Breast epithelium (tissue), 3 donors: ENCODE results near the gene P2RX3.

Experiments
- POLR2A ChIP-seq: fragments of 450-650 bp; IDR thresholded peaks from one replicate; pipeline ENCODE4 v1.6.1; 2016; ENCODE audit warnings: antibody characterized with exemption, mild to moderate bottlenecking, moderate library complexity
- POLR2AphosphoS5 ChIP-seq, 3 donors: sonication (generic); formaldehyde crosslinking; IDR thresholded peaks; one replicate each; pipeline ENCODE4 v1.6.1; 2017; ENCODE audit warnings: antibody characterized with exemption in 3 of 3
- TF ChIP-seq, protein P1 (sequence below), 3 donors: fragments of 450-650 bp; IDR thresholded peaks; one replicate each; pipeline ENCODE4 v1.5.1; 2016 to 2017; ENCODE audit warnings: antibody characterized with exemption in 3 of 3, mild to moderate bottlenecking in 3 of 3, moderate library complexity in 3 of 3

- TF ChIP-seq, protein P1, sequence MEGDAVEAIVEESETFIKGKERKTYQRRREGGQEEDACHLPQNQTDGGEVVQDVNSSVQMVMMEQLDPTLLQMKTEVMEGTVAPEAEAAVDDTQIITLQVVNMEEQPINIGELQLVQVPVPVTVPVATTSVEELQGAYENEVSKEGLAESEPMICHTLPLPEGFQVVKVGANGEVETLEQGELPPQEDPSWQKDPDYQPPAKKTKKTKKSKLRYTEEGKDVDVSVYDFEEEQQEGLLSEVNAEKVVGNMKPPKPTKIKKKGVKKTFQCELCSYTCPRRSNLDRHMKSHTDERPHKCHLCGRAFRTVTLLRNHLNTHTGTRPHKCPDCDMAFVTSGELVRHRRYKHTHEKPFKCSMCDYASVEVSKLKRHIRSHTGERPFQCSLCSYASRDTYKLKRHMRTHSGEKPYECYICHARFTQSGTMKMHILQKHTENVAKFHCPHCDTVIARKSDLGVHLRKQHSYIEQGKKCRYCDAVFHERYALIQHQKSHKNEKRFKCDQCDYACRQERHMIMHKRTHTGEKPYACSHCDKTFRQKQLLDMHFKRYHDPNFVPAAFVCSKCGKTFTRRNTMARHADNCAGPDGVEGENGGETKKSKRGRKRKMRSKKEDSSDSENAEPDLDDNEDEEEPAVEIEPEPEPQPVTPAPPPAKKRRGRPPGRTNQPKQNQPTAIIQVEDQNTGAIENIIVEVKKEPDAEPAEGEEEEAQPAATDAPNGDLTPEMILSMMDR (IDR thresholded peaks at IDR 0.05) = no peak
- TF ChIP-seq POLR2A = no peak
- no peak for TF ChIP-seq POLR2AphosphoS5 (IDR thresholded peaks at IDR 0.05)
Measured at GRCh38 chr11:57364851-57365660, 26.9 kb downstream of the P2RX3 start.
